Right ventricle myocardium inferior (tissue), 1 donor: Measurements from ENCODE around the gene UTS2. TPM values are rescaled to one million over a fixed set of nuclear protein-coding genes. Genes with fewer than 3 reads are reported as not detected.
A peak's percentile ranks its signal among the peaks of the same experiment; 100 is the strongest.

Experiments
- ATAC-seq: fragments of 200-7000 bp; cut with Tn5 transposase; one replicate; pipeline ENCODE4 v1.9.1; 2020; ENCODE audit warnings: mild to moderate bottlenecking, moderate library complexity
- DNase-seq: peaks from one replicate; pipeline ENCODE4 v3.0.0; 2021; ENCODE audit errors: missing footprints
- intact Hi-C: fragments of 100-400 bp; cut with DNase I; formaldehyde crosslinking; loops from one replicate; pipeline ENCODE4 v1.11.0; 2022
- long read RNA-seq: library from polyadenylated mRNA; unstranded; transcript quantifications from one replicate; pipeline ENCODE4 v2.0.0, GENCODE V29; 2021
- total RNA-seq: library from RNA; stranded (reverse); fragmentation: NEBNext Ultra II Directional; extraction: Animal tissue kit (Norgen Biotek cat#: 25700); gene quantifications from one replicate; pipeline ENCODE4 v1.2.1, GENCODE V29; 2021
- donor health status: DM: no; HTN: yes; CAD: no; lungs with severe emphysema.

Gene UTS2, protein sequence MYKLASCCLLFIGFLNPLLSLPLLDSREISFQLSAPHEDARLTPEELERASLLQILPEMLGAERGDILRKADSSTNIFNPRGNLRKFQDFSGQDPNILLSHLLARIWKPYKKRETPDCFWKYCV
- not detected for total RNA-seq
- long read RNA-seq, result 0 reads

GRCh38 chr1:7852804-7853683 lies at the start of gene UTS2:
UTS2 (minus strand) TSS chr1:7853065; CDS start chr1:7853003, 62 bp downstream.
- intact Hi-C loops, result no loop called here
- DNase-seq (no peak), ATAC-seq (no peak)

GRCh38 chr1:7899741-7900140 lies 46.9 kb upstream of the UTS2 start:
- DNase-seq, result no peak
- no peak for ATAC-seq
- intact Hi-C loops, result loop anchor here (5.0 kb wide), 1 partner anchor 232 kb away; no protein-coding TSS in a partner anchor

GRCh38 chr1:7898962-7899361 lies 46.1 kb upstream of the UTS2 start:
- ATAC-seq (no peak), DNase-seq (no peak)
- intact Hi-C loops, result no loop called here

GRCh38 chr1:7896994-7897393 lies 44.1 kb upstream of the UTS2 start:
- DNase-seq (no peak), ATAC-seq (no peak)
- intact Hi-C loops, result no loop called here

DNA sequence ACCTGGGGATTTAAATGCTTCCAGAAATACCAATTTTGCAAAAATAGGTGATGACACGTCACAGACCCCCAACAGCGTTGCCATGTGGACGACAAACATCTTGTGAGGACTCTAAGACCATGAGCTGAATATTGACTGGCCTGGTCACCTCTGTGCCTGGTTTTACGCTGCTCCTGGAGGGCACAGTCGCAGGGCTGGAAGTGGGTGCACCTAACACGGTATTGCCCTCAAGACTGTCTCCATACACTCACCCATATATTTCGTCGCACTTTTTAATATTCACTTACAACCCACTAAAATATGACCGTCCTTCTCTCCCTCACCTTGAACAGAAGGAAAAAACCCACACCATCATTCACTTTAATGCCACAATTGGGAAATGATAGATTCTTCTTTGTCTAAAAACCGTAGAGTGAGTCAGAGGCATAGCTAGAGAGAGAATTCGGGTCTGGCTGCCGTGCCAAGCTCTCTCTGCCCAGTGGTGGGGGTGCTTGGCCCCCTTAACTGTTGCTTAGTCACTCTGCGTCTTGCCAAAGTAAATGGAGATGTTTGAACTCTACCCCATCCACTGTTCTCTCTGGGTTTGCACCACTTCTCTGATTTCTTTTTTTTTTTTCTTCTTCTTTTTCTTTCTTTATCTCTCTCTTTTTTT lies 40.8 kb upstream of the UTS2 start:
- no peak for ATAC-seq
- intact Hi-C loops, result no loop called here
- DNase-seq, result no peak

DNA sequence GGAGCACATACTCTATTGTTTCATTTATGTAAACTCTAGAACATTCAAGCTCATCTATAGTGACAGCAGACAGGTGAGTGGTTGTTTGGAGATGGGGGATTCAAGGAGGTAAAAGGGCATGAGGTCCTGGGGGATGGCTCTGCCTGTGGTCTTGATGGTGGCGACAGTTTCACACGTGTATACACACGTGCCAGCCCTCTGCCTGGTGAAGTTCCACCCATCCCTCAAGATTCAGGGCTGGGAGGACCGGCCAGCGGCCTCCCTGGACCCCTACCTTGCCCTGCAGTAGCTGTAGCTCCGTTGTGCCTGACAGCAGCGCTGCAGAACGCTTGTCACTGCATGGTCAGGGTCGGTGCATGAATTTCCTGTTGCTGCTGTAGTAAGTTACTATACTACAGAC lies 38.9 kb upstream of the UTS2 start:
- intact Hi-C loops, result no loop called here
- ATAC-seq (no peak), DNase-seq (no peak)

- intact Hi-C loops, result no loop called here
- DNase-seq (no peak), ATAC-seq (no peak)
Measured at GRCh38 chr1:7890853-7891252, 38.0 kb upstream of the UTS2 start.

DNA sequence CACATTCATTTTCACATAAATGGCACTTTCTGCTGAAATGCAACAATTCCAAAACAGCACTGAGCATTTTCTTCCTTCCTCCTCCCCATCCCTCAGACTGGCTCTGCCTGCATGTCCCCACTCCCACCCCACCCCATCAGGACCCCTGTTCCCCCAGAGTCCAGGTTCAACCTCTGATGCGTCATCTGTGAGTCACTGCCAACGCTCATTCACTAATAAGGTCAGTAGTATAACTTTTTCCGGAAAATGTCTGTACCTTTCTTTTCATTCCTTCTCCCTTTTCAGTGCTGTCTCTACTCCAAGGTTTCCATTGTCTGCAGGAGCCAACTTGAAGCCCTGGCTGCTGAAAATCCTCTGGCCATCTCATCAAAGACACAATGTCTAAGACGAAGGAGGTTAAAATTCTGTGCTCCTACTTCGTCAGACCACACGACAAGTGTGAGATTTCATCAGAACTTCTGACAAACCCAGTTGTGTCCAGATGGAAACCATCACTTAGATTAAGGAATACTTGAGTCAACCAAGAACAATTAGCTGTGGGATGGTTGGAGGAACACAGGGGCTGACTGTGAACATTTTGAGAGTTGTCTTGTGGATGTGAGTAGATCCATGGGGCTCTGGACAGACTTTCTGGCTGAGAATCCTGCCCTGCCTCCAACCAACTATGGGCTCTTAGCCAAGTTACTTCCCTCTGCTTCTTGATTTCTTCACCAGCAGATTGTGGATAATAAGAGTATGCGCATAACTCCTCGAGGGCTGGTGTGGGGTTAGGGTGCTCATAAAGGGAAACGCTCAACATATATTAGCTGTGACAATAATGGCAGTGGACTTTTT lies 35.6 kb upstream of the UTS2 start:
- ATAC-seq, result peak; percentile 3
- intact Hi-C loops, result no loop called here
- DNase-seq, result no peak

DNA sequence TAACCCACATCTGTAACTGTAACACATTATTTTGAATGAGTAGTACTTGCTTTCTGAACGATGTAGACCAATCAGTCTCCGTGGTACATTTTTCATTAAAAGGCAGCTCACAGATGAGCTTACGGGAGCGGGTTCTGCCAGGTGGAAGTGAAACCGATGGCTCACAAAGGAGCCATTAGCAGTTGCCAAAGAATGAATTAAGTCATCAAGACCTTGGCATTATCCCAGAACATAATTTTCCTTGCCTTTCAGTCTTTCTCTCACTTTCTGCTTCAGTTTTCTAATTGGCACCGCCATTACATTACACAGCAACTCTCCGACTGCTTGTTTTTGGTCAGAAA lies 33.5 kb upstream of the UTS2 start:
- ATAC-seq, result no peak
- intact Hi-C loops, result no loop called here
- no peak for DNase-seq

DNA sequence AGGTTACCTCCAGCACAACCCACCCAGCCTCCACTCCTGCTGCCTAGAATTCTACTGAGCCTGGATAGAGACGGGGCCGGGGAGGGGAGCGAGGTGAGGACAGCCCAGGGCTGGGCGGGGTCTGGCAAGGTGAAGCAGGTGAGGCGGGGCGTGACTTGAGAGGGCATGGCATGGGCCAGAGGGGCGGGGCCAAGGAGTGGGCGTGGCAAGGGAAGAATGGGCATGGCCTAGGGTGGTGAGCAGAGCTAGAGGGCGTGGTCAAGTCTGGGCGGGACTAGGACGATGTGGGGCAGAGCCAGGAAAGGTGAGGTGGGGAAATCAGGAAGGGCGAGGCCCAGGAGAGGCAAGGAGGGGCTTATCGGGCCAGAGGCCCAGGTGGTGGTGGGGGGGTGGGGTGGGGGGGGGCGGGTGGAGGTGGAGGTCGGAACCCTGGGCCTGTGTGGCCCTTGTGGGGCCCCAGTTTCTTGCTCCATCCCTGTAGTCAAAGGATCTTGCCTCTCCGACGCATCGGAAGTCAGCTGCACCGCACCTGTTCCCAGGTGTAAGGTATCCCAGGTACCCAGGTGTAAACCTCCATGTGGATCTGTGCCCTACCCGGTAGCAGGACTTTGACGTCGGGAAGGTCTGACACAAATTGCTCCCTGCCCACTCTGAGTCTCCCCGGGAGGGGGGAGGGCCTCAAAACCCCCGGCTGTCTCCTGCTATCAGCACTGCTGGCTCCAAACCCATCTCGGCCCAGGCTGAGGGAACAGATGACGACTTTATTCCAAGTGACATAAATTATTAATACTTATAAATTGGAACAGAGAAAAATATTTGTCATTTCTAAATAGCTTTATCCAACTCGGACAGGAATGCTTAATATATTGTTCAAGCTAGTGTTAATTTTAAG lies 32.9 kb upstream of the UTS2 start:
- no peak for ATAC-seq

GRCh38 chr1:7884757-7885156 lies 31.9 kb upstream of the UTS2 start:
- intact Hi-C loops, result no loop called here
- ATAC-seq (no peak), DNase-seq (no peak)

More for the DNA sequence above, 32.9 kb upstream of the UTS2 start:
- intact Hi-C loops, result no loop called here
- no peak for DNase-seq

GRCh38 chr1:7879228-7879627 lies 26.4 kb upstream of the UTS2 start:
- ATAC-seq (no peak), DNase-seq (no peak)
- intact Hi-C loops, result no loop called here

DNA sequence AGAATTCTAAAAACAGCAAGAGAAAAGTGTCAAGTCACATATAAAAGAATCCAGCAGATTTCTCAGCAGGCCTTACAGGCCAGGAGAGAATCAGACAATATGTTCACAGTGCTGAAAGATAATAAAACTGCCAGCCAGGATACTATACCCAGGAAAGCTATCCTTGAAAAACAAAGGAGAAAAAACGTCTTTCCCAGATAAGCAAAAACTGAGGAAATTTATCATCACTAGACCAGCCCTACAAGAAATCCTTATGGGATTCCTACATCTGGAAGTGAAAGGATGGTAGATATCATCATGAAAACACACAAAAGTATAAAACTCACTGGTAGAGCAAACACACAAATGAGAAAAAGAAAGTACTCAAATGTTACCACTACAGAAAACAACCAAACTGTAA lies 25.2 kb upstream of the UTS2 start:
- no peak for DNase-seq
- intact Hi-C loops, result no loop called here
- ATAC-seq, result no peak

GRCh38 chr1:7873801-7874795 lies 21.2 kb upstream of the UTS2 start:
- DNase-seq (no peak), ATAC-seq (no peak)
- intact Hi-C loops, result no loop called here

DNA sequence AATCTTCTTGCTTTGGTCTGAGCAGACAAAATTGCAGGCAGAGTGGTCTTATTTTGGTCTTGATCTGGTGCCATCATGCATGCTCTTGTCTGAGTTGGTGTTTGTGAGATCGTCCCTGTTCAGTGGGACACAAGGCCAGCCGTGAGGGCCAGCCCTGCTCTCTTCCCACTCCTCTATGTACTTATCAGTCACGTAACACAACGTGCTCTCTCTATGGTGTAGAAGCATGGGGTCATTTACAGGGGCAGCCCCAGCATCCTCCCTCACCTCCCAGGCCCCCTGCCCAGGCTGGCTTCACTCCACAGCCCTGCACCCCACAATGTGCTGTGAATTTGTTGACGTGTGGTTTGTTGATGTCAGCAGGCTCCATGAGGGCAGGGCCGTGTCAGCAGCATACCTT lies 18.3 kb upstream of the UTS2 start:
- ATAC-seq (no peak), DNase-seq (no peak)
- intact Hi-C loops, result no loop called here

DNA sequence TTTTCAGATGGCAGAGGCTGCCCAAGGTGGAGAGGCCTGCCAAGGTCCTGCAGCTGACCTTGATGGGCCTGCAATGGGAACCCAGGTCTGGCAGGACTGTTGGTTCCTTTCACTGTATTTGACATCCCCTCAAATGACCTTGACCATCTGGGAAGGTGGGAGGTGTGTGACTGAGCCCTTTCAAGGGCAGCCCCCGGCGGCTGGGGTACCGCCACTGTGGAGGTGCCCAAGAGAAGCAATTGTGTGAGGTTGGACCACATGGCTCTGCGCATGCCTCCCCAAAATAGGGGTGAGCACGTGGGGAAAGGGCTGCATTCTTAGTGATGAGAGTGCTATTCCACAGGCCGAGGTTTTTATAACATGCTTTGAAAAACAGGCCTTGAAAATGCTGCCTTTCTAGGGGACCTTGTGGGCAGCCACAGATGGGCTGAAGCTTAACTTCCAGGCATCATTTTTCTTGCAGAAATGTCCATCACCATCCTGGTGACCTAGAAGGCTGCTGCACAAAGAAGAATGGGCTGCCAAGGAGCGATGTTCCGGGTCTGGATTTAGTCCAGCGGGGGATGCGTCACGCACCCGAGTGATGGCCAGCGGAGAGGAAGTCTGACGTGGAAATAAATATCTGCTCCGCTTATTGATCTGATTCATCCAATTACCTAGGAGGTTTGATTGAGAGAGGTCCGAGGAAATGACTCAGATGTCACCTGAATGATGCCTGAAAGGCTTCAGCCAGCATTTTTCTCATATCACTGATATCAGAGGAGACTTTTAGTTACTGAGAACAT lies 16.5 kb upstream of the UTS2 start:
- intact Hi-C loops, result no loop called here
- DNase-seq (no peak), ATAC-seq (no peak)
